Measurements from ENCODE around the gene COX6B2.

DNA sequence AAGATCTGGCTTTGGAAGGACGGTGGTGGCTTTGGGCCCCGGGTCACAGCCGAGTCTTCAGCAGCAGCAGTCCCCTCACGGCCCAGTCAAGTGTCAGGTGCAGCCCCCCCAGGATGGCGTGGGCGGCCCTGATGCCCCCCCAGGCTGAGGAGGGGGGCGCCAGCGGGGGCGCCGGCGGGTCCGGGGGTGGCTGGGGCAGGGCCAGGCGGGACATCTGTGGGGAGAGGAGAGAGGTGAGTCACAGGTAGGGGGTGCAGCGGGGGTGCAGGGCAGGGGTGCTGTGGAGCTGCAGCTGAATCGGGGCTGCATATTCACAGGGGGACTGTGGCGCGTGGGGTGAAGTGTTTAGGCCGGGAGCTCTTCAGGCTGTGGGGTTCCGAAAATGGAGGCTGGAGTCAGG lies 11.4 kb upstream of the COX6B2 start:
- TF ChIP-seq CTCF (IDR thresholded peaks at IDR 0.05), result no peak
- no peak for TF ChIP-seq POLR2A (IDR thresholded peaks at IDR 0.05)
- no peak for TF ChIP-seq POLR2AphosphoS5 (IDR thresholded peaks at IDR 0.05)
- TF ChIP-seq EP300 (IDR thresholded peaks at IDR 0.05), result no peak
